SK-N-MC (cell line): Measurements from ENCODE around the gene RGS4.
A peak's percentile ranks its signal among the peaks of the same experiment; 100 is the strongest.

ENCODE experiments used
- DNase-seq: peaks from one replicate; pipeline ENCODE4 v3.0.0-alpha.2; 2011; ENCODE audit warnings: low read depth, low spot score
- H3K27ac ChIP-seq: fragments of 200-600 bp; sonication (generic); 2 replicates; pipeline ENCODE4 v1.5.1; 2016; ENCODE audit warnings: mixed run types
- H3K36me3 ChIP-seq: fragments of 200-600 bp; sonication (generic); 2 replicates; pipeline ENCODE4 v1.6.1; 2017; ENCODE audit warnings: antibody characterized with exemption, low read length, mixed read lengths; ENCODE audit not compliant: insufficient read depth
- H3K4me3 ChIP-seq: fragments of 200-600 bp; sonication (generic); 2 replicates; pipeline ENCODE4 v1.5.1; 2016
- H3K9ac ChIP-seq: fragments of 200-600 bp; sonication (generic); 2 replicates; pipeline ENCODE4 v1.8.0; 2017; ENCODE audit warnings: mixed run types, mixed read lengths; ENCODE audit not compliant: insufficient read length
- H3K9me3 ChIP-seq: fragments of 200-600 bp; sonication (generic); 2 replicates; pipeline ENCODE4 v1.6.1; 2017; ENCODE audit warnings: low read depth, mild to moderate bottlenecking, antibody characterized with exemption, low read length, moderate library complexity, mixed read lengths
- EZH2 ChIP-seq: fragments of 200-600 bp; sonication (generic); IDR thresholded peaks from one replicate; pipeline ENCODE4 v1.6.1; 2017; ENCODE audit warnings: antibody characterized with exemption
- FOXP2 ChIP-seq: optimal IDR thresholded peaks from 2 replicates; pipeline ENCODE3; 2011; ENCODE audit warnings: mild to moderate bottlenecking, moderate library complexity; ENCODE audit not compliant: insufficient read depth; ENCODE audit errors: extremely low read length, control extremely low read depth
- POLR2AphosphoS5 ChIP-seq: IDR thresholded peaks from 2 replicates; pipeline ENCODE4 v1.6.1; 2012; ENCODE audit warnings: mild to moderate bottlenecking, low read depth, low read length, borderline replicate concordance

RGS4 gene

GRCh38 chr1:163047951-163048659 lies 21.1 kb upstream of the RGS4 start:
- no peak for DNase-seq
- no peak overlapping the region for H3K27ac ChIP-seq
- H3K9me3 ChIP-seq: no peaks in the 10 kb centered on the region
- no peaks in the 10 kb centered on the region for H3K36me3 ChIP-seq
- TF ChIP-seq POLR2AphosphoS5 (no peak), EZH2 (no peak), FOXP2 (no peak)
- no peak overlapping the region for H3K9ac ChIP-seq
- no peak overlapping the region for H3K4me3 ChIP-seq

- no peak overlapping the region for H3K9ac ChIP-seq
- H3K4me3 ChIP-seq: no peak overlapping the region
- no peaks in the 10 kb centered on the region for H3K9me3 ChIP-seq
- no peak for DNase-seq
- no peaks in the 10 kb centered on the region for H3K36me3 ChIP-seq
- H3K27ac ChIP-seq: no peak overlapping the region
- TF ChIP-seq POLR2AphosphoS5: no peak
- TF ChIP-seq FOXP2: no peak
- TF ChIP-seq EZH2: no peak
Measured at GRCh38 chr1:163048869-163049268, 20.3 kb upstream of the RGS4 start.

GRCh38 chr1:163049296-163049695 lies 19.9 kb upstream of the RGS4 start:
- TF ChIP-seq FOXP2 (no peak), POLR2AphosphoS5 (no peak), EZH2 (no peak)
- Histone ChIP-seq H3K9me3 (no peaks in the 10 kb centered on the region), H3K9ac (no peak overlapping the region), H3K27ac (no peak overlapping the region), H3K4me3 (no peak overlapping the region), H3K36me3 (no peaks in the 10 kb centered on the region)
- no peak for DNase-seq

GRCh38 chr1:163050496-163050895 lies 18.7 kb upstream of the RGS4 start:
- no peak for DNase-seq
- Histone ChIP-seq H3K27ac (no peak overlapping the region), H3K4me3 (no peak overlapping the region), H3K36me3 (no peaks in the 10 kb centered on the region), H3K9me3 (no peaks in the 10 kb centered on the region), H3K9ac (no peak overlapping the region)
- TF ChIP-seq POLR2AphosphoS5 (no peak), EZH2 (no peak), FOXP2 (no peak)

GRCh38 chr1:163054181-163054591 lies 15.0 kb upstream of the RGS4 start:
- no peak for TF ChIP-seq FOXP2
- TF ChIP-seq POLR2AphosphoS5: no peak
- no peak for TF ChIP-seq EZH2
- peak overlapping the region; percentile 91; the same call in 1 of the 2 replicates for H3K27ac ChIP-seq
- H3K9me3 ChIP-seq: no peaks in the 10 kb centered on the region
- no peak overlapping the region for H3K9ac ChIP-seq
- no peak overlapping the region for H3K4me3 ChIP-seq
- H3K36me3 ChIP-seq: no peaks in the 10 kb centered on the region
- DNase-seq: no peak

- H3K27ac ChIP-seq: peak overlapping the region; percentile 91
- H3K9ac ChIP-seq: no peak overlapping the region
- TF ChIP-seq FOXP2: no peak
- TF ChIP-seq EZH2: no peak
- TF ChIP-seq POLR2AphosphoS5: no peak
- no peaks in the 10 kb centered on the region for H3K9me3 ChIP-seq
- no peak for DNase-seq
- peak overlapping the region; percentile 52 for H3K4me3 ChIP-seq
- H3K36me3 ChIP-seq: no peaks in the 10 kb centered on the region
Measured at GRCh38 chr1:163055005-163055404, 14.2 kb upstream of the RGS4 start.

GRCh38 chr1:163055531-163055930 lies 13.6 kb upstream of the RGS4 start:
- H3K4me3 ChIP-seq: peak overlapping the region; percentile 52
- H3K27ac ChIP-seq: peak overlapping the region; percentile 91
- no peak for TF ChIP-seq FOXP2
- TF ChIP-seq EZH2: no peak
- no peak for TF ChIP-seq POLR2AphosphoS5
- H3K36me3 ChIP-seq: no peaks in the 10 kb centered on the region
- H3K9ac ChIP-seq: no peak overlapping the region
- peak; percentile 50 for DNase-seq
- no peaks in the 10 kb centered on the region for H3K9me3 ChIP-seq

- peak overlapping the region; percentile 91 for H3K27ac ChIP-seq
- peak overlapping the region; percentile 34; the same call in 1 of the 2 replicates for H3K4me3 ChIP-seq
- no peaks in the 10 kb centered on the region for H3K36me3 ChIP-seq
- TF ChIP-seq POLR2AphosphoS5 (peak; percentile 48; the same call in 1 of the 2 replicates), EZH2 (no peak)
- DNase-seq: peak; percentile 90
- no peak overlapping the region for H3K9ac ChIP-seq
- no peaks in the 10 kb centered on the region for H3K9me3 ChIP-seq
Measured at GRCh38 chr1:163056831-163057230, 12.3 kb upstream of the RGS4 start.

GRCh38 chr1:163060343-163061007 lies 8.7 kb upstream of the RGS4 start:
- H3K9ac ChIP-seq: no peak overlapping the region
- H3K4me3 ChIP-seq: no peak overlapping the region
- no peak for TF ChIP-seq FOXP2
- TF ChIP-seq EZH2: no peak
- no peak for TF ChIP-seq POLR2AphosphoS5
- no peaks in the 10 kb centered on the region for H3K9me3 ChIP-seq
- no peak overlapping the region for H3K27ac ChIP-seq
- H3K36me3 ChIP-seq: no peaks in the 10 kb centered on the region
- no peak for DNase-seq
